HepG2 (cell line): ENCODE results near the gene ROBO2. TPM values are rescaled to one million over a fixed set of nuclear protein-coding genes. Genes with fewer than 3 reads are reported as not detected.

ENCODE experiments used
- ATAC-seq: fragments of 200-7000 bp; cut with Tn5 transposase; 3 replicates; pipeline ENCODE4 v1.9.1; 2020; ENCODE audit warnings: mild to moderate bottlenecking, moderate library complexity
- BruUV-seq: library from RNA; stranded (reverse); fragments of 400-500 nt; replicated peaks from 2 replicates; lab custom pipeline; 2021; lab: Mats Ljungman, UMichigan
- CTCF ChIA-PET: fragments of 300-600 bp; formaldehyde crosslinking; extraction: SDS; loops from one replicate; lab custom pipeline; 2021; ENCODE audit warnings: low total read pairs, inconsistent platforms, low intra/inter-chr PET ratio; lab: Yijun Ruan, JAX
- POLR2A ChIA-PET: fragments of 350-600 bp; sonication (Branson Sonifier 250); formaldehyde crosslinking; loops from one replicate; lab custom pipeline; 2020; ENCODE audit warnings: antibody characterized with exemption, inconsistent platforms; lab: Yijun Ruan, JAX
- DNase-seq: peaks from one replicate; pipeline ENCODE4 v3.0.0-alpha.2; 2015; ENCODE audit warnings: low spot score
- FAIRE-seq: peaks from 3 replicates; lab custom pipeline; 2011; peaks lifted over from hg19 to GRCh38; lab: Jason Lieb, UNC
- H2AFZ ChIP-seq: one replicate; pipeline ENCODE4 v1.6.1; 2011; ENCODE audit warnings: low read length, inconsistent platforms
- H3K27ac ChIP-seq: fragments of 300-600 bp; 3 replicates; pipeline ENCODE4 v1.8.0; 2011; ENCODE audit warnings: mixed run types, mild to moderate bottlenecking, mixed read lengths, low read length, inconsistent platforms; ENCODE audit not compliant: insufficient read depth; ENCODE audit errors: extremely low read length
- H3K27me3 ChIP-seq, 2 experiments: fragments of 200-600 bp in 1 of 2; 2 replicates in 1 of 2; 3 replicates in 1 of 2; pipeline versions ENCODE4 v1.6.0 to v1.8.0; 2011; ENCODE audit warnings: low read length in 2 of 2, mild to moderate bottlenecking in 2 of 2, moderate library complexity in 2 of 2, inconsistent platforms in 1 of 2; ENCODE audit not compliant: insufficient read depth in 2 of 2, control insufficient read depth in 1 of 2
- H3K36me3 ChIP-seq, 2 experiments: fragments of 200-600 bp in 1 of 2; replicated peaks in 1 of 2; 2 replicates in 1 of 2; 3 replicates in 1 of 2; pipeline versions ENCODE4 v1.5.1 to v1.8.0; 2011; ENCODE audit warnings: low read length in 2 of 2, inconsistent platforms in 1 of 2; ENCODE audit not compliant: insufficient read depth in 2 of 2, control insufficient read depth in 1 of 2
- H3K4me1 ChIP-seq: 2 replicates; pipeline ENCODE4 v1.5.1; 2012; ENCODE audit warnings: low read length, inconsistent platforms; ENCODE audit not compliant: insufficient read depth
- H3K4me2 ChIP-seq: 2 replicates; pipeline ENCODE4 v1.6.0; 2011; ENCODE audit warnings: low read depth, low read length, inconsistent platforms
- H3K4me3 ChIP-seq, 3 experiments: fragments of 200-600 bp in 1 of 3; sonication (generic), shearing (Covaris generic) in 1 of 3; replicated peaks in 1 of 3; 2 replicates each; pipeline ENCODE4 v1.5.1; 2011 to 2016; ENCODE audit warnings: low read length in 3 of 3, inconsistent platforms in 2 of 3, low read depth in 2 of 3, mild to moderate bottlenecking in 2 of 3, control low read depth in 1 of 3, mixed read lengths in 1 of 3; ENCODE audit not compliant: insufficient read depth in 1 of 3
- H3K79me2 ChIP-seq: one replicate; pipeline ENCODE4 v1.6.1; 2011; ENCODE audit warnings: low read length, inconsistent platforms; ENCODE audit not compliant: insufficient read depth
- H3K9ac ChIP-seq: 2 replicates; pipeline ENCODE4 v1.6.0; 2011; ENCODE audit warnings: mild to moderate bottlenecking, low read depth, low read length, inconsistent platforms; ENCODE audit not compliant: insufficient read depth
- H3K9me3 ChIP-seq: 2 replicates; pipeline ENCODE4 v1.5.1; 2012; ENCODE audit warnings: mild to moderate bottlenecking, low read length
- H4K20me1 ChIP-seq: 2 replicates; pipeline ENCODE4 v1.6.0; 2011; ENCODE audit warnings: inconsistent platforms, mild to moderate bottlenecking, low read length, moderate library complexity; ENCODE audit not compliant: insufficient read depth
- DNMT1 ChIP-seq: sonication (generic); formaldehyde crosslinking; IDR thresholded peaks from 2 replicates; pipeline ENCODE4 v1.5.1; 2020; ENCODE audit warnings: mild to moderate bottlenecking, missing genetic modification reagents
- DPF2 ChIP-seq: sonication (generic); formaldehyde crosslinking; IDR thresholded peaks from 2 replicates; pipeline ENCODE4 v1.4.0; 2020; ENCODE audit warnings: mild to moderate bottlenecking, low read depth, missing genetic modification reagents, borderline replicate concordance
- KDM1A ChIP-seq: IDR thresholded peaks from 2 replicates; pipeline ENCODE4 v1.6.1; 2016; ENCODE audit warnings: missing compliant biosample characterization
- MATR3 ChIP-seq: sonication (generic); formaldehyde crosslinking; IDR thresholded peaks from 2 replicates; pipeline ENCODE4 v1.4.0; 2020; ENCODE audit warnings: missing genetic modification reagents
- MBNL3 ChIP-seq: fragments of 250-450 bp; sonication (Bioruptor Pico); conservative IDR thresholded peaks from 2 replicates; pipeline ENCODE4 v1.8.0; 2022; ENCODE audit warnings: mild to moderate bottlenecking, inconsistent platforms
- MIER2 ChIP-seq: IDR thresholded peaks from 2 replicates; pipeline ENCODE4 v1.6.1; 2016; ENCODE audit warnings: missing biosample characterization, missing genetic modification reagents
- MTA1 ChIP-seq: sonication (generic); formaldehyde crosslinking; IDR thresholded peaks from 2 replicates; pipeline ENCODE4 v1.4.0; 2020; ENCODE audit warnings: missing genetic modification reagents, mild to moderate bottlenecking, borderline replicate concordance
- RORA ChIP-seq: sonication (generic); formaldehyde crosslinking; IDR thresholded peaks from 2 replicates; pipeline ENCODE4 v1.5.0; 2020; ENCODE audit warnings: mild to moderate bottlenecking, missing genetic modification reagents, moderate library complexity
- SAFB2 ChIP-seq: sonication (generic); formaldehyde crosslinking; IDR thresholded peaks from 2 replicates; pipeline ENCODE4 v1.5.1; 2020; ENCODE audit warnings: missing genetic modification reagents, low read depth, mild to moderate bottlenecking, borderline replicate concordance
- SNRNP70 ChIP-seq: fragments of 200-400 bp; formaldehyde crosslinking; IDR thresholded peaks from 2 replicates; pipeline ENCODE4 v1.6.1; 2017; ENCODE audit warnings: mild to moderate bottlenecking, low read depth, low read length, moderate library complexity
- SP140L ChIP-seq: sonication (generic); formaldehyde crosslinking; IDR thresholded peaks from 2 replicates; pipeline ENCODE4 v1.4.0; 2020; ENCODE audit warnings: missing genetic modification reagents, borderline replicate concordance
- SRY ChIP-seq: sonication (generic); formaldehyde crosslinking; IDR thresholded peaks from 2 replicates; pipeline ENCODE4 v1.8.0; 2022; ENCODE audit warnings: mild to moderate bottlenecking, missing genetic modification reagents
- YY1 ChIP-seq: IDR thresholded peaks from 2 replicates; pipeline ENCODE4 v1.6.1; 2011; ENCODE audit warnings: low read length, low read depth, moderate library complexity, mild to moderate bottlenecking; ENCODE audit not compliant: insufficient read depth, insufficient replicate concordance
- ZBTB21 ChIP-seq: sonication (generic); formaldehyde crosslinking; IDR thresholded peaks from 2 replicates; pipeline ENCODE4 v1.4.0; 2020; ENCODE audit warnings: missing genetic modification reagents
- ZSCAN20 ChIP-seq: sonication (generic); formaldehyde crosslinking; IDR thresholded peaks from 2 replicates; pipeline ENCODE4 v1.4.0; 2020; ENCODE audit warnings: missing genetic modification reagents, mild to moderate bottlenecking, borderline replicate concordance
- WGBS: methylation state at CpG from one replicate; pipeline ENCODE4 v1.1.6; 2017; ENCODE audit warnings: low lambda C conversion rate; 5-methylcytosine and 5-hydroxymethylcytosine counted together
- in situ Hi-C: cut with HindIII; loops from 2 replicates; pipeline ENCODE4 v1.10.0; 2017; ENCODE audit warnings: low pct_unique_long_range_greater_than_20kb; ENCODE audit not compliant: extremely low pct_ligation_motif_present
- intact Hi-C: fragments of 100-400 bp; cut with micrococcal nuclease; formaldehyde crosslinking; loops from one replicate; pipeline ENCODE4 v1.10.0; 2022; ENCODE audit not compliant: unreplicated experiment
- polyA plus RNA-seq, 8 experiments: library from polyadenylated mRNA; depleted of rRNA in 3 of 8; stranded (reverse) in 7 of 8; unstranded in 1 of 8; fragments of >200 nt; fragmentation: Illumina TruSeq in 4 of 8; extraction: Trizol in 4 of 8; gene quantifications; 2 replicates each; pipeline versions ENCODE4 v1.2.1 to v1.2.3, GENCODE V29; 2011 to 2016; ENCODE audit warnings: low read depth in 4 of 8, missing spikeins in 1 of 8, mixed read lengths in 1 of 8; ENCODE audit not compliant: insufficient read depth in 1 of 8
- total RNA-seq, 5 experiments: library from RNA; depleted of rRNA; stranded (reverse); fragments of >200 nt; fragmentation: Illumina TruSeq; extraction: Trizol; gene quantifications; 2 replicates each; pipeline ENCODE4 v1.2.3, GENCODE V29; 2016; ENCODE audit warnings: low read depth in 1 of 5
- TF ChIP-seq, protein P1 (sequence below): sonication (generic); formaldehyde crosslinking; IDR thresholded peaks from 2 replicates; pipeline ENCODE4 v1.5.0; 2020; ENCODE audit warnings: mild to moderate bottlenecking, missing genetic modification reagents

ROBO2 gene
- total and polyA plus RNA-seq, 2 of the 13 experiments (the other 11 are each of a cell fraction or from before 2014, with no cell fraction given) = not detected

DNA sequence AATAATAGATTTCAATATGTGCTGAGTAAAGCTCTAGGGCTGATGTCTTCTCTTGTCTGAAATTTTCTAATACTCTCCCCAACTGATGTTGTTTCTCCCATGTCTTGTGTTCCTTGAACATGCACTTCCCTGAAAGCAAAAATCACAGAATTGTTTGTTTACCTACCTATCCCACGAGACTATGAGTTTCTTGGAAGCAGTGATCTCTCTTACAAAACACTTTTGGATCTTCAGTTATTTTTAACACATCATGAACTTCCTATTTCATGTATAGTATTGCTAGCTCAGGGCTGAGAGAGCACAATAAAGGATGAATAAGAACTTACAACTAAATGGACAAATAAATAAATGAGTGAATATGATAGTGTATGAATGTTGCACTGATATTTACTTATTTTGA, 365.0 kb downstream of the ROBO2 start:
- no peaks in the 10 kb centered on the region for H3K79me2 ChIP-seq
- no peak overlapping the region for H3K9ac ChIP-seq
- no peak overlapping the region for H3K4me2 ChIP-seq
- H3K4me3 ChIP-seq = no peak overlapping the region
- H3K27me3 ChIP-seq = no peaks in the 10 kb centered on the region
- no peaks in the 10 kb centered on the region for H3K36me3 ChIP-seq
- no peaks in the 10 kb centered on the region for H4K20me1 ChIP-seq
- in situ Hi-C loops (no loop called here), intact Hi-C loops (no loop called here)
- H3K27ac ChIP-seq = no peak overlapping the region
- no peak for FAIRE-seq
- no peak for ATAC-seq
- CTCF ChIA-PET = no interaction called here
- H2AFZ ChIP-seq = no peak overlapping the region
- DNase-seq = no peak
- TF ChIP-seq DNMT1 (no peak), ZSCAN20 (CRISPR knock-in tag) (no peak), KDM1A (CRISPR knock-in tag) (no peak), SNRNP70 (no peak), YY1 (no peak), RORA (no peak), MIER2 (CRISPR knock-in tag) (no peak), SAFB2 (CRISPR knock-in tag) (no peak), MTA1 (no peak), DPF2 (CRISPR knock-in tag) (no peak), ZBTB21 (CRISPR knock-in tag) (no peak), SRY (CRISPR knock-in tag) (no peak), SP140L (CRISPR knock-in tag) (no peak), MBNL3 (CRISPR knock-in tag) (no peak), MATR3 (CRISPR knock-in tag) (no peak)
- TF ChIP-seq, protein P1, sequence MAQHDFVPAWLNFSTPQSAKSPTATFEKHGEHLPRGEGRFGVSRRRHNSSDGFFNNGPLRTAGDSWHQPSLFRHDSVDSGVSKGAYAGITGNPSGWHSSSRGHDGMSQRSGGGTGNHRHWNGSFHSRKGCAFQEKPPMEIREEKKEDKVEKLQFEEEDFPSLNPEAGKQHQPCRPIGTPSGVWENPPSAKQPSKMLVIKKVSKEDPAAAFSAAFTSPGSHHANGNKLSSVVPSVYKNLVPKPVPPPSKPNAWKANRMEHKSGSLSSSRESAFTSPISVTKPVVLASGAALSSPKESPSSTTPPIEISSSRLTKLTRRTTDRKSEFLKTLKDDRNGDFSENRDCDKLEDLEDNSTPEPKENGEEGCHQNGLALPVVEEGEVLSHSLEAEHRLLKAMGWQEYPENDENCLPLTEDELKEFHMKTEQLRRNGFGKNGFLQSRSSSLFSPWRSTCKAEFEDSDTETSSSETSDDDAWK (CRISPR knock-in tag) = no peak
- BruUV-seq = no TSS peak
- H3K9me3 ChIP-seq = no peaks in the 10 kb centered on the region
- 0% methylated on average over 1 of the region's 1 CpG for WGBS
- no peaks in the 10 kb centered on the region for H3K4me1 ChIP-seq
- POLR2A ChIA-PET = no interaction called here
